ENCODE results near the gene CELF2. TPM values are rescaled to one million over a fixed set of nuclear protein-coding genes. Genes with fewer than 3 reads are reported as not detected.

Gene CELF2
- total and polyA plus RNA-seq, 2 of the 4 experiments (the other 2 are of a cell fraction), result 3.5 to 6.6 TPM

GRCh38 chr10:11223081-11223480 is 205.4 kb downstream of the CELF2 start:
- Histone ChIP-seq H3K4me3 (ENCODE audit: insufficient read depth, low read depth, low read length) (no peak overlapping the region), H3K14ac (replicated peaks; ENCODE audit: low read depth, low read length) (no peak overlapping the region), H4K8ac (ENCODE audit: low read depth in 2 of 2, low read length in 2 of 2) (no peak overlapping the region), H3K9ac (ENCODE audit: low read depth, low read length) (no peak overlapping the region), H3K4ac (ENCODE audit: low read depth, low read length) (no peak overlapping the region), H3K4me2 (ENCODE audit: low read depth, low read length) (no peak overlapping the region), H4K5ac (ENCODE audit: low read depth, low read length) (no peak overlapping the region), H2BK120ac (ENCODE audit: low read depth, low read length) (no peak overlapping the region), H4K91ac (ENCODE audit: insufficient read depth, low read depth, low read length) (no peak overlapping the region), H2AK5ac (ENCODE audit: low read depth, low read length) (no peak overlapping the region), H2AFZ (replicated peaks; ENCODE audit: low read length, poor library complexity) (no peak overlapping the region), H3K9me3 (ENCODE audit: control insufficient read depth, insufficient read depth, low read length) (no peaks in the 10 kb centered on the region; the same call in none of the 2 replicates), H3K79me1 (ENCODE audit: low read depth in 1 of 2, low read length in 2 of 2) (no peaks in the 10 kb centered on the region), H4K20me1 (ENCODE audit: insufficient read depth, low read length) (no peaks in the 10 kb centered on the region), H3K36me3 (ENCODE audit: control insufficient read depth, insufficient read depth, low read length) (no peaks in the 10 kb centered on the region), H2BK20ac (ENCODE audit: low read depth, low read length) (no peak overlapping the region), H2BK15ac (ENCODE audit: low read depth, low read length) (no peak overlapping the region), H2BK5ac (ENCODE audit: low read depth, low read length, poor library complexity, severe bottlenecking) (no peak overlapping the region), H3K27ac (ENCODE audit: insufficient read depth, low read length) (no peak overlapping the region), H3K23ac (ENCODE audit: low read depth, low read length) (no peak overlapping the region), H2AK9ac (replicated peaks; ENCODE audit: low read depth, low read length, poor library complexity) (no peak overlapping the region), H3K4me1 (ENCODE audit: control insufficient read depth, insufficient read depth, low read length) (no peaks in the 10 kb centered on the region), H3K18ac (ENCODE audit: low read depth, low read length) (no peak overlapping the region), H3K9me1 (ENCODE audit: insufficient read depth, low read length) (no peaks in the 10 kb centered on the region), H3K56ac (ENCODE audit: extremely low read depth, insufficient read depth, low read length) (no peak overlapping the region), H3K27me3 (ENCODE audit: control insufficient read depth, insufficient read depth, low read length) (no peaks in the 10 kb centered on the region)
- intact Hi-C loops (cut with micrococcal nuclease) (no loop called here), in situ Hi-C loops (cut with MboI; ENCODE audit: low sequenced_read_pairs) (no loop called here), dilution Hi-C loops (cut with HindIII; ENCODE audit: low sequenced_read_pairs, unreplicated experiment) (no loop called here)
- POLR2A ChIA-PET (ENCODE audit: unreplicated experiment), result no interaction called here
- WGBS, 2 experiments (ENCODE audit: extremely low coverage in 2 of 2, insufficient read length in 1 of 2), result 77% methylated on average over 5 of the region's 9 CpGs; no CpG with 5 or more reads in 1 of the 2 experiments
- TF ChIP-seq NFE2L2 (IDR thresholded peaks at IDR 0.05; ENCODE audit: low read depth, low read length), result no peak
- TF ChIP-seq RFX5 (IDR thresholded peaks at IDR 0.05; ENCODE audit: low read depth, low read length), result no peak
- TF ChIP-seq ELK1 (IDR thresholded peaks at IDR 0.05; ENCODE audit: borderline replicate concordance, low read depth, low read length), result no peak
- TF ChIP-seq MAZ (IDR thresholded peaks at IDR 0.05; ENCODE audit: borderline replicate concordance, low read depth, low read length), result no peak
- TF ChIP-seq CTCF (conservative IDR thresholded peaks at IDR 0.05; ENCODE audit: low read depth, low read length), result no peak
- no peak for TF ChIP-seq MAFK (IDR thresholded peaks at IDR 0.05; ENCODE audit: low read depth, low read length)
- no peak for TF ChIP-seq FOS (IDR thresholded peaks at IDR 0.05; ENCODE audit: low read depth, low read length)
- TF ChIP-seq MXI1 (IDR thresholded peaks at IDR 0.05; ENCODE audit: borderline replicate concordance, low read depth, low read length), result no peak
- TF ChIP-seq CEBPB (IDR thresholded peaks at IDR 0.05; ENCODE audit: low read depth, low read length), result no peak
- TF ChIP-seq CHD1 (IDR thresholded peaks at IDR 0.05; ENCODE audit: low read depth, low read length), result no peak
- DNase-seq (no peak), ATAC-seq (ENCODE audit: low read depth) (no peak)
- CTCF ChIA-PET, result no interaction called here
- no TSS peak for BruUV-seq (replicated peaks)
